GM21447 (cell line): ENCODE data around the gene TFPI.
A peak's percentile ranks its signal among the peaks of the same experiment; 100 is the strongest.

Source experiments
- ATAC-seq: cut with Tn5 transposase; IDR thresholded peaks from one replicate; pipeline ENCODE4 v1.9.1; 2021; ENCODE audit not compliant: unreplicated experiment

The TFPI gene

GRCh38 chr2:187506416-187506815 is 47.8 kb downstream of the TFPI start:
- no peak for ATAC-seq

GRCh38 chr2:187505065-187505672 is 49.1 kb downstream of the TFPI start:
- no peak for ATAC-seq

GRCh38 chr2:187504312-187504921 is 49.8 kb downstream of the TFPI start:
- no peak for ATAC-seq

- ATAC-seq, result no peak
Observed at GRCh38 chr2:187503700-187504099, 50.5 kb downstream of the TFPI start.

- no peak for ATAC-seq
Observed at GRCh38 chr2:187502467-187502866, 51.8 kb downstream of the TFPI start.

- no peak for ATAC-seq
Observed at GRCh38 chr2:187500585-187501359, 53.5 kb downstream of the TFPI start.

GRCh38 chr2:187499941-187500532 is 54.2 kb downstream of the TFPI start:
- ATAC-seq, result peak; percentile 92

- ATAC-seq, result no peak
Observed at GRCh38 chr2:187497858-187498463, 56.3 kb downstream of the TFPI start.

GRCh38 chr2:187497140-187497539 is 57.1 kb downstream of the TFPI start:
- ATAC-seq, result no peak

GRCh38 chr2:187495324-187495723 is 58.9 kb downstream of the TFPI start:
- no peak for ATAC-seq

- no peak for ATAC-seq
Observed at GRCh38 chr2:187493877-187494568, 60.2 kb downstream of the TFPI start.

GRCh38 chr2:187493180-187493579 is 61.1 kb downstream of the TFPI start:
- ATAC-seq, result no peak

GRCh38 chr2:187486241-187486640 is 68.0 kb downstream of the TFPI start:
- ATAC-seq, result no peak

- no peak for ATAC-seq
Observed at GRCh38 chr2:187485523-187485922, 68.7 kb downstream of the TFPI start.

- ATAC-seq, result no peak
Observed at GRCh38 chr2:187483537-187483936, 70.7 kb downstream of the TFPI start.

- no peak for ATAC-seq
Observed at GRCh38 chr2:187482796-187483195, 71.4 kb downstream of the TFPI start.

GRCh38 chr2:187481543-187481942 is 72.7 kb downstream of the TFPI start:
- no peak for ATAC-seq

- ATAC-seq, result no peak
Observed at GRCh38 chr2:187478719-187479118, 75.5 kb downstream of the TFPI start.

- ATAC-seq, result no peak
Observed at GRCh38 chr2:187477051-187477450, 77.2 kb downstream of the TFPI start.

GRCh38 chr2:187475499-187476248 is 78.6 kb downstream of the TFPI start:
- peak; percentile 61 for ATAC-seq
